LHCN-M2 (cell line): Measurements from ENCODE around the gene C3orf80. TPM values are rescaled to one million over a fixed set of nuclear protein-coding genes. Genes with fewer than 3 reads are reported as not detected.
"Not testable (repeated sequence)": the region's sequence is repeated elsewhere in the genome, so short reads cannot be mapped to it uniquely, and the experiment has no call there.

Experiments used
- DNase-seq: peaks from one replicate; pipeline ENCODE4 v3.0.0-alpha.2; 2012; ENCODE audit warnings: low read depth
- polyA plus RNA-seq: library from polyadenylated mRNA; unstranded; fragments of >200 nt; gene quantifications from one replicate; pipeline ENCODE4 v1.2.1, GENCODE V29; 2012; ENCODE audit warnings: missing spikeins
- total RNA-seq: library from RNA; depleted of rRNA; stranded (reverse); fragments of >200 nt; gene quantifications from 2 replicates; pipeline ENCODE4 v1.2.3, GENCODE V29; 2014; rRNA removed

C3orf80 gene
- 0.06 TPM in 1 of 2 replicates, not detected in the other for total RNA-seq
- not detected for polyA plus RNA-seq

- peak; percentile 24 for DNase-seq
These were observed at the start of gene C3orf80 for GRCh38 chr3:160225176-160226025. C3orf80 (plus strand) TSS chr3:160225422; CDS start chr3:160225636, 214 bp downstream.

DNA sequence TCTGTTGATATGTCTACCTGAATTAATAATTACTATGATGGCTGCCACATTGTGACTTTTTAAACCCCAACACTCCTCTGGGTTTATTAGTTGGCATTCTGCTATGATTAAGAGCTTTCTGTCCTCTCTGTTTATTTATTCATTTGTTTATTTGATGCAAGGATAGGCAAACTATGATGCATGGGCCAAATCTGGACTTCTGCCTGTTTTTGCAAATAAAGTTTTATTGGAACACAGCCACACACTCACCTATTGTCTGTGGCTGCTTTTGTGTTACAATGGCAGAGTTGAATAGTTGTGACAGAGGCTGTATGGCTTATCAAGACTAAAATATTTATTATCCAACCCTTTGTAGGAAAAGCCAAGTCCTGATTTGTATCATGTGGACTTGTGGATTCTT, 48.3 kb upstream of the C3orf80 start:
- no peak for DNase-seq

DNA sequence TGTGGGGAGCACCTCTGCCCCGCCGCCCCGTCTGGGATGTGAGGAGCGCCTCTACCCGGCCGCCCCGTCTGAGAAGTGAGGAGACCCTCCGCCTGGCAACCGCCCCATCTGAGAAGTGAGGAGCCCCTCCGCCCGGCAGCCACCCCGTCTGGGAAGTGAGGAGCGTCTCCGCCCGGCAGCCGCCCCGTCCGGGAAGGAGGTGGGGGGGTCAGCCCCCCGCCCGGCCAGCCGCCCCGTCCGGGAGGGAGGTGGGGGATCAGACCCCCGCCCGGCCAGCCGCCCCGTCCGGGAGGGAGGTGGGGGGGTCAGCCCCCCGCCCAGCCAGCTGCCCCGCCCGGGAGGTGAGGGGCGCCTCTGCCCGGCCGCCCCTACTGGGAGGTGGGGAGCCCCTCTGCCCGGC, 46.6 kb upstream of the C3orf80 start:
- DNase-seq = not testable (repeated sequence)

- DNase-seq = not testable (repeated sequence)
These were observed 45.8 kb upstream of the C3orf80 start for GRCh38 chr3:160179403-160179802.

DNA sequence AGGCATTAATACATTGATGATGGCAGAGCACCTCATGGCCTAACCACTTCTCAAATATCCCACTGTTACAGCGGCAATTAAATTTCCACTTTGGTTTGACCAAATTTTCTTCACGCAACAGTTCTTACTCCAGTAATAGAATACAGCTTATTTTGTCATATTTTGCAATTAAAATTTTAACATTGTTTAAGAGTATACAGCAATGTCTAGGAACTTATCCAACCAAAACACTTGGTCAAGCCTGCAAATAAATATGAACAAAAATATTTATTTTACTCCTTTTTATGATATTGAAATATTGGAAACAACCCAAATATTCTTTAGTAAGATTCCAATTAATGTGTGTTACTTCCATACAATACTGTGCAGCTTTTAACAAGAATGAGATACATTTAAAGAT, 45.3 kb upstream of the C3orf80 start:
- no peak for DNase-seq

- DNase-seq = no peak
These were observed 44.5 kb upstream of the C3orf80 start for GRCh38 chr3:160180581-160181216.

- DNase-seq = no peak
These were observed 41.7 kb upstream of the C3orf80 start for GRCh38 chr3:160183345-160184076.

- no peak for DNase-seq
These were observed 40.6 kb upstream of the C3orf80 start for GRCh38 chr3:160184655-160185054.

- no peak for DNase-seq
These were observed 39.5 kb upstream of the C3orf80 start for GRCh38 chr3:160185751-160186150.

DNA sequence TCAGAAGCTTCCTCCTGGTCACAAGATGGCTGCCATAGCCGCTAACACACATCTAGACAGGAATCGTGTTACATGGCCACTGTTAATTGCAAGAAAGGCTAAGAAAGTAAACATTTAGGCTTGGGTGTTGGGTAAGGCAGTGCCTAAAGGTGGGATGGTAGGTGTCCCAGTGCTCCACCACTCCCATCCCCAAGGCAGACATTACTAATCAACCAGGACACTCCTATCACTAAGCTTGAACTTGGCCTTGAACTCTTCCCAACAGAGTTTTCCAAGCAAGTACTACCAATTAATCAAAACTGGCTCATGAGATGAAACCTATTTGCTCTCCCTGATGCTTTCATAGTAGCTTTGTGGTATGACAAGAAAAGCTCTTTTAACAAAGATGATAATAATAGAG, 37.9 kb upstream of the C3orf80 start:
- no peak for DNase-seq

- no peak for DNase-seq
These were observed 32.8 kb upstream of the C3orf80 start for GRCh38 chr3:160192310-160193029.

- DNase-seq = no peak
These were observed 31.5 kb upstream of the C3orf80 start for GRCh38 chr3:160193644-160194192.

DNA sequence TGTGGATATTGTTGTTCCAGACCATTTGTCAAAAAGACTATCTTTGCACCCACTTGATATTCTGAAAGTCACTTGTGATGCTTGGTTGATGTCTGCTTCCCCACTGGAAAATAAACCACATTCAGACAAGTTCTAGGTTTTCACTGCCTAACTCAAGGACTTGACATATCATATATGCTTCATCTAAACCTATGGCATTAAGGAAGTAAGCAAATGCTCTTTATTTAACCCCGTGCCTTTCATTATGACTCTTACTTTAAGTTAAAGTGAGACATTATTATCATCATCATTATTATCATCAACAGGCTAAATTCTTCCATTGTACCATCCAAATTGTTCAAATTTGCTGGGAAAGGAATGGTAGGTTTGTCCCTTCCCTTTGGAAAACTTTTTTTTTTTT, 30.8 kb upstream of the C3orf80 start:
- DNase-seq = no peak

GRCh38 chr3:160195106-160195505, 30.1 kb upstream of the C3orf80 start:
- no peak for DNase-seq

DNA sequence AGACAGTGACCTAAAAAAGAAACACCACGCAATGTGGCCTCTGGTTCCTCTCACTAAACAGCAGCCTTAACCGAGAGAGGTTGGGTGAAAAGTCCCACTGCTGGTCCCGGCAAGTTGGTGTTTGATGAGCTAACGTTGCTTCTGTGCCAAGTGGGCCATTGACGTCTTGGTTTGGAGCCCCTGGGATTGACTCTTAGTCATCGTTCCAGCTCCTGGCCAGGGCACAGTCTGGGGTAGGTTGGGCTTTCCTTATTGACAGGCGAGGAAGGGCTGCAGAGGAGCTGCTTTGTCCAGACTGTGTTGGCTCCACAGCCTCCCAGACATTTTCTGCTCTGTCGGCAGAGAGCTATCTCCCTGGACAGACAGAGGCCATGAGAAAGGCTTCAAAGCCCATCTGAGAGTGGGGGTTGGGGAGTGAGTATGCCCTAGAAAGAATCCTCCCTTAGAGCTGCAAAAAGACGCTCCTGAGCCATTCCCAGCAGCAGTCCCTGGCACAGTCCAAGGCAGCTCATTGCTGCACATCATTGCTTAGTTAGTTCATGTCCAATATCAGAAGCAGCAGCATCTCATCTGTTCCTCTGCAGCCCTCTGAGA, 28.6 kb upstream of the C3orf80 start:
- no peak for DNase-seq

GRCh38 chr3:160199108-160199507, 26.1 kb upstream of the C3orf80 start:
- no peak for DNase-seq

GRCh38 chr3:160200353-160200752, 24.9 kb upstream of the C3orf80 start:
- peak; percentile 38 for DNase-seq

DNA sequence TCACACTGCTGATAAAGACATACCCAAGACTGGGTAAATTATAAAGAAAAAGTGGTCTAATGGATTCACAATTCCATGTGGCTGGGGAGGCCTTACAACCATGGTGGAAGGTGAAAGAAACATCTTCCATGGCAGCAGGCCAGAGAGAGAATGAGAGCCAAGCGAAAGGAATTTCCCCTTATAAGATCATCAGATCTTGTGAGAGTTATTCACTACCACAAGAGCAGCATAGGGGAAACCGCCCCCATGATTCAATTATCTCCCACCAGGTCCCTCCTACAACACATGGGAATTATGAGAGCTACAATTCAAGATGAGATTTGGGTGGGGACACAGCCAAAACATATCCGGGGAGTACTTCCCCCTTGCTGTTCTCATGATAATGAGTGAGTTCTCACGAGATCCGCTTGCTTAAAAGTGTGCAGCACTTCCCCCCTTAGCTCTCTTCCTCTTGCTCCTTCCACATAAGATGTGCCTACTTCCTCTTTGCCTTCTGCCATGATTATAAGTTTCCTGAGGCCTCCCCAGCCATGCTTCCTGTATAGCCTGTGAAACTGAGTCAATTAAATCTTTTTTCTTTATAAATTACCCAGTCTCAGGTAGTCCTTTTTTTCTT, 20.7 kb upstream of the C3orf80 start:
- DNase-seq = not testable (repeated sequence)

- no peak for DNase-seq
These were observed 19.6 kb upstream of the C3orf80 start for GRCh38 chr3:160205606-160206005.

- DNase-seq = no peak
These were observed 14.9 kb upstream of the C3orf80 start for GRCh38 chr3:160210341-160210740.
